ENCODE measurements around the gene RNF130.

The RNF130 gene

GRCh38 chr5:180119031-180119902 lies 47.7 kb upstream of the RNF130 start:
- TF ChIP-seq CSDC2 (CRISPR knock-in tag; IDR thresholded peaks at IDR 0.05) (no peak), ZFP30 (CRISPR knock-in tag; IDR thresholded peaks at IDR 0.05) (no peak), CREB5 (CRISPR knock-in tag; IDR thresholded peaks at IDR 0.05; ENCODE audit: low read depth) (no peak), PATZ1 (CRISPR knock-in tag; IDR thresholded peaks at IDR 0.05; ENCODE audit: borderline replicate concordance) (no peak), TOX (CRISPR knock-in tag; IDR thresholded peaks at IDR 0.05; ENCODE audit: borderline replicate concordance) (no peak), ZFP3 (CRISPR knock-in tag; IDR thresholded peaks at IDR 0.05) (no peak), GLIS3 (CRISPR knock-in tag; IDR thresholded peaks at IDR 0.05) (no peak), ZNF565 (CRISPR knock-in tag; conservative IDR thresholded peaks at IDR 0.05; ENCODE audit: low read depth) (no peak), OSR1 (CRISPR knock-in tag; IDR thresholded peaks at IDR 0.05) (no peak), ESRRG (CRISPR knock-in tag; IDR thresholded peaks at IDR 0.05) (no peak), ISL1 (CRISPR knock-in tag; IDR thresholded peaks at IDR 0.05) (no peak)
- ATAC-seq = no peak

- ATAC-seq = no peak
- no peak for TF ChIP-seq ZFP3 (CRISPR knock-in tag; IDR thresholded peaks at IDR 0.05)
- TF ChIP-seq ARNTL (CRISPR knock-in tag; IDR thresholded peaks at IDR 0.05; ENCODE audit: borderline replicate concordance, low read depth) = no peak
- no peak for TF ChIP-seq PATZ1 (CRISPR knock-in tag; IDR thresholded peaks at IDR 0.05; ENCODE audit: borderline replicate concordance)
- TF ChIP-seq TOX (CRISPR knock-in tag; IDR thresholded peaks at IDR 0.05; ENCODE audit: borderline replicate concordance) = no peak
- TF ChIP-seq OSR1 (CRISPR knock-in tag; IDR thresholded peaks at IDR 0.05) = no peak
- TF ChIP-seq ZNF70 (CRISPR knock-in tag; IDR thresholded peaks at IDR 0.05) = no peak
- TF ChIP-seq GLIS3 (CRISPR knock-in tag; IDR thresholded peaks at IDR 0.05) = no peak
- no peak for TF ChIP-seq ZNF8 (CRISPR knock-in tag; IDR thresholded peaks at IDR 0.05)
- TF ChIP-seq, protein P1, sequence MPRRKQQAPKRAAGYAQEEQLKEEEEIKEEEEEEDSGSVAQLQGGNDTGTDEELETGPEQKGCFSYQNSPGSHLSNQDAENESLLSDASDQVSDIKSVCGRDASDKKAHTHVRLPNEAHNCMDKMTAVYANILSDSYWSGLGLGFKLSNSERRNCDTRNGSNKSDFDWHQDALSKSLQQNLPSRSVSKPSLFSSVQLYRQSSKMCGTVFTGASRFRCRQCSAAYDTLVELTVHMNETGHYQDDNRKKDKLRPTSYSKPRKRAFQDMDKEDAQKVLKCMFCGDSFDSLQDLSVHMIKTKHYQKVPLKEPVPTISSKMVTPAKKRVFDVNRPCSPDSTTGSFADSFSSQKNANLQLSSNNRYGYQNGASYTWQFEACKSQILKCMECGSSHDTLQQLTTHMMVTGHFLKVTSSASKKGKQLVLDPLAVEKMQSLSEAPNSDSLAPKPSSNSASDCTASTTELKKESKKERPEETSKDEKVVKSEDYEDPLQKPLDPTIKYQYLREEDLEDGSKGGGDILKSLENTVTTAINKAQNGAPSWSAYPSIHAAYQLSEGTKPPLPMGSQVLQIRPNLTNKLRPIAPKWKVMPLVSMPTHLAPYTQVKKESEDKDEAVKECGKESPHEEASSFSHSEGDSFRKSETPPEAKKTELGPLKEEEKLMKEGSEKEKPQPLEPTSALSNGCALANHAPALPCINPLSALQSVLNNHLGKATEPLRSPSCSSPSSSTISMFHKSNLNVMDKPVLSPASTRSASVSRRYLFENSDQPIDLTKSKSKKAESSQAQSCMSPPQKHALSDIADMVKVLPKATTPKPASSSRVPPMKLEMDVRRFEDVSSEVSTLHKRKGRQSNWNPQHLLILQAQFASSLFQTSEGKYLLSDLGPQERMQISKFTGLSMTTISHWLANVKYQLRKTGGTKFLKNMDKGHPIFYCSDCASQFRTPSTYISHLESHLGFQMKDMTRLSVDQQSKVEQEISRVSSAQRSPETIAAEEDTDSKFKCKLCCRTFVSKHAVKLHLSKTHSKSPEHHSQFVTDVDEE (CRISPR knock-in tag; IDR thresholded peaks at IDR 0.05) = no peak
- no peak for TF ChIP-seq CREB5 (CRISPR knock-in tag; IDR thresholded peaks at IDR 0.05; ENCODE audit: low read depth)
- TF ChIP-seq ESRRG (CRISPR knock-in tag; IDR thresholded peaks at IDR 0.05) = no peak
- no peak for TF ChIP-seq CSDC2 (CRISPR knock-in tag; IDR thresholded peaks at IDR 0.05)
- no peak for TF ChIP-seq ISL1 (CRISPR knock-in tag; IDR thresholded peaks at IDR 0.05)
- no peak for TF ChIP-seq ZNF565 (CRISPR knock-in tag; conservative IDR thresholded peaks at IDR 0.05; ENCODE audit: low read depth)
- TF ChIP-seq ZFP30 (CRISPR knock-in tag; IDR thresholded peaks at IDR 0.05) = no peak
- TF ChIP-seq PPARA (CRISPR knock-in tag; IDR thresholded peaks at IDR 0.05; ENCODE audit: borderline replicate concordance) = no peak
- no peak for TF ChIP-seq SNAI2 (CRISPR knock-in tag; IDR thresholded peaks at IDR 0.05)
- no peak for TF ChIP-seq BACH2 (CRISPR knock-in tag; IDR thresholded peaks at IDR 0.05; ENCODE audit: borderline replicate concordance)
- TF ChIP-seq POU6F1 (CRISPR knock-in tag; IDR thresholded peaks at IDR 0.05; ENCODE audit: borderline replicate concordance, low read depth) = no peak
Observed at GRCh38 chr5:180118391-180118791, 46.8 kb upstream of the RNF130 start.

Data from SK-N-SH treated with all-trans-retinoic acid at 6 μM for 48 hours (cell line).